ENCODE results near the gene MRPL54.

The MRPL54 gene

DNA sequence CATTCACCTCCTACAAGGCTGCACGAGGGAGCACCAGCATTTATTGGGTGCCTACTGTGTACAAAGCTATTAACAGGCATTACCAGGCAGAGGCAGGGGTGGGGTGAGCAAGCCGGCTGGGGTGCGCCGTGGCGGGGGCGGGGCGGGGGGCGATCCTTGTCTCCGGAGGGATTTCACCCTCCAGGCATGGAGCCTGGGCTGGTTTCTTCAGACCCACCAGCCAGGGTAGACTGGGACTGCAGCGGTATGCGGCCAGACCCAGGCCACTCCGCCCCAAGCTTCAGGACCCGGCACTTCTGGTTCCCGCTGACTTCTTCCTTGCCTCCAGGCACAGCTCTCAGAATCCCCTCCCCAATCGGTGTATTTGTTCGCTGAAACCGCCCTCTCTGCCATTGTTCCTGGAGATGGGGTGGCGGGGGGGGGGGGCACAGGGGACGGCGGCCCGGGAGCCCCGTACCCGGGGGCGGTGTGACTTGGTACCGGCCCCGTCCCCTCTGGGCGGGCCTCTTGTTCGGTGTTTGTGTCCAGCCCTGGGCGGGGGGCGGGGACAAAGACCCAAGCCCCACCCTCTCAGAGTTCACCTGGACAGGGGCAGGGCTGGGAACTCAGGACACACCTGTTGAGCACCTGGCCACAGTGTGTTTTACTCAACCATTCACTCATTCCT, 39.9 kb upstream of the MRPL54 start:
- no peak overlapping the region; the same call in 1 of the 2 replicates for H3K27ac ChIP-seq
- TF ChIP-seq ZFX (IDR thresholded peaks at IDR 0.05), result no peak

DNA sequence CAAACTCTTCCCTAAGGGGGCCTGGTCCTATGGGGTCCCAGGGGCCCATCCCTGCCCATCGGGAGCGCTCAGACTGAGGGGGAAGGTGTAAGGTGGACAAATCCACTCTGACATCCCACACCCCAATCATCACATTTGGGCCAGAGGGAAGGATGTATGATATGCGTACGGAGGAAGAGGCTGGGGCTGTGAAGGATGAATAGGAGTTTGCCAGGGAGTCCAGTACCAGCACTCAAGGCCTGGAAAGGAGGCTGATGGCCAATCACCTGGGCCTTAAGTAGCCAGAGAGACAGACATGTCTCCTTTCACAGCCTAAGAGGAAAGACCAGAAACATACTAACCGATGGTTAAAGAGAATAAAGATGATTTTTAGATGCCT, 39.4 kb upstream of the MRPL54 start:
- TF ChIP-seq ZFX (IDR thresholded peaks at IDR 0.05), result no peak
- TF ChIP-seq, protein P1, sequence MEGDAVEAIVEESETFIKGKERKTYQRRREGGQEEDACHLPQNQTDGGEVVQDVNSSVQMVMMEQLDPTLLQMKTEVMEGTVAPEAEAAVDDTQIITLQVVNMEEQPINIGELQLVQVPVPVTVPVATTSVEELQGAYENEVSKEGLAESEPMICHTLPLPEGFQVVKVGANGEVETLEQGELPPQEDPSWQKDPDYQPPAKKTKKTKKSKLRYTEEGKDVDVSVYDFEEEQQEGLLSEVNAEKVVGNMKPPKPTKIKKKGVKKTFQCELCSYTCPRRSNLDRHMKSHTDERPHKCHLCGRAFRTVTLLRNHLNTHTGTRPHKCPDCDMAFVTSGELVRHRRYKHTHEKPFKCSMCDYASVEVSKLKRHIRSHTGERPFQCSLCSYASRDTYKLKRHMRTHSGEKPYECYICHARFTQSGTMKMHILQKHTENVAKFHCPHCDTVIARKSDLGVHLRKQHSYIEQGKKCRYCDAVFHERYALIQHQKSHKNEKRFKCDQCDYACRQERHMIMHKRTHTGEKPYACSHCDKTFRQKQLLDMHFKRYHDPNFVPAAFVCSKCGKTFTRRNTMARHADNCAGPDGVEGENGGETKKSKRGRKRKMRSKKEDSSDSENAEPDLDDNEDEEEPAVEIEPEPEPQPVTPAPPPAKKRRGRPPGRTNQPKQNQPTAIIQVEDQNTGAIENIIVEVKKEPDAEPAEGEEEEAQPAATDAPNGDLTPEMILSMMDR (conservative IDR thresholded peaks at IDR 0.05), result no peak
- H3K27ac ChIP-seq, result no peak overlapping the region

- H3K27ac ChIP-seq, result no peak overlapping the region
- no peak for TF ChIP-seq ZFX (IDR thresholded peaks at IDR 0.05)
- TF ChIP-seq, protein P1 (conservative IDR thresholded peaks at IDR 0.05), result no peak
Measured at GRCh38 chr19:3723883-3724282, 38.6 kb upstream of the MRPL54 start.

- H3K27ac ChIP-seq, result no peak overlapping the region
- TF ChIP-seq ZFX (IDR thresholded peaks at IDR 0.05), result no peak
- TF ChIP-seq, protein P1 (conservative IDR thresholded peaks at IDR 0.05), result no peak
Measured at GRCh38 chr19:3725121-3725520, 37.4 kb upstream of the MRPL54 start.

DNA sequence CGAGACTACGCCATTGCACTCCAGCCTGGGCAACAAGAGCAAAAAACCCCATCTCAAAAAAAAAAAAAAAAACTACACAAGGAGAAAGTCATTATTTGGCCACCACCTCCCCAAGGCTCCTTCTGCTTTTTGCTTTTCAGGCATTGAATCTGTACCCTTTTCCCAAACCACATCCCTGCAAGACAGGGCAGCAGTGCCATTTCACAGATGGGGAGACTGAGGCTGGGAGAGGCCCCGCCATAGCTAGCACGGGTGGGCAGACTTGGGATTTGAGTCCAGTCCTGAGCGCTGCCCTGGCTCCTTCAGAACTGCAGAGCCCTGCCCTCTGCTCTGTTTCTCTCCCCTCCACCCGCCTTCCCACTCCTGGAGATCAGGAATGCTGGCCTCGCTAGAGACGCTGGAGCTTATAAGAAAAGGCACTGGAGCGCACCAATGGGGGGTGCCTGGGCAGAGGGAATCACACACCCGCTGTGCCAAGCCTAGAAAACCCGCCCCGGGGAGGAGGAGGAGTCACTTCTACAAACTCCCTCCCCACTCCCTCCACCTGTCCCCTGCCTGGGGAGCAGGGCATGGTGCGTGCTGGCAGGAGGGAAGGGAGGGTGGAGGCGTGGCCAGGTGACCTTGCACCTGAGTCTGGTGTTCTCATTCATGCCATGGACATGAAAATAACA, 36.7 kb upstream of the MRPL54 start:
- no peak for TF ChIP-seq ZFX (IDR thresholded peaks at IDR 0.05)
- TF ChIP-seq, protein P1 (conservative IDR thresholded peaks at IDR 0.05), result no peak
- no peak overlapping the region for H3K27ac ChIP-seq

DNA sequence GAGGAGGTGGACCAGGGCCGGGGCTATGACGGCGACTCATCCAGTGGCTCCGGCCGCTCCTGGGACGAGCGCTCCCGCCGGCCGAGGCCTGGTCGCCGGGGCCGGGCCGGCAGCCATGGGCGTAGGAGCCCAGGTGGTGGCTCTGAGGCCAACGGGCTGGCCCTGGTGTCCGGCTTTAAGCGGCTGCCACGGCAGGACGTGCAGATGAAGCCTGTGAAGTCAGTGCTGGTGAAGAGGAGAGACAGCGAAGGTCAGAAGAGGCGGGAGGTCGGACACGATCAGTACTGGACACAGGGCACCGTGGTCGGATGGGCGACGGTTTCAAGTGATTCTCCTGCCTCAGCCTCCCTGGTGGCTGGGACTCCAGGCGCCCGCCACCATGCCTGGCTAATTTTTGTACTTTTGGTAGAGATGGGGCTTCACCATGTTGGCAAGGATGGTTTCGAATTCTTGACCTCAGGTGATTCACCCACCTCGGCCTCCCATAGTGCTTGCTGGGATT, 32.0 kb upstream of the MRPL54 start:
- no peak for TF ChIP-seq ZFX (IDR thresholded peaks at IDR 0.05)
- TF ChIP-seq, protein P1 (conservative IDR thresholded peaks at IDR 0.05), result no peak
- H3K27ac ChIP-seq, result no peak overlapping the region

GRCh38 chr19:3732108-3732507, 30.4 kb upstream of the MRPL54 start:
- TF ChIP-seq, protein P1 (conservative IDR thresholded peaks at IDR 0.05), result no peak
- no peak for TF ChIP-seq ZFX (IDR thresholded peaks at IDR 0.05)

More at GRCh38 chr19:3732108-3732507, 30.4 kb upstream of the MRPL54 start:
- no peak overlapping the region for H3K27ac ChIP-seq

All from C4-2B (cell line).